ENCODE measurements around the gene ESF1. TPM values are rescaled to one million over a fixed set of nuclear protein-coding genes. Genes with fewer than 3 reads are reported as not detected.

ESF1 gene
- total RNA-seq, 1 donor from 2014 or later: 16.1 TPM

- peak; percentile 40 for DNase-seq
- Mint-ChIP-seq H3K27ac (ENCODE audit: unreplicated experiment) (peak overlapping the region; percentile 65), H3K27me3 (ENCODE audit: unreplicated experiment) (peaks cover 3% of the 10 kb centered on the region)
These were observed 16.0 kb upstream of the ESF1 start for GRCh38 chr20:13800728-13801134.

GRCh38 chr20:13799974-13800373 is 15.3 kb upstream of the ESF1 start:
- peak overlapping the region; percentile 4 for H3K4me3 Mint-ChIP-seq (ENCODE audit: unreplicated experiment)
- peaks cover 4% of the 10 kb centered on the region for H3K4me1 Mint-ChIP-seq (ENCODE audit: low read depth, unreplicated experiment)
- H3K9me3 Mint-ChIP-seq (ENCODE audit: unreplicated experiment): no peaks in the 10 kb centered on the region
- TF ChIP-seq CTCF (IDR thresholded peaks at IDR 0.05; ENCODE audit: partially characterized antibody, unreplicated experiment): no peak
- no peak for DNase-seq
- peaks cover 4% of the 10 kb centered on the region for H3K36me3 Mint-ChIP-seq (ENCODE audit: unreplicated experiment)
- H3K27me3 Mint-ChIP-seq (ENCODE audit: unreplicated experiment): peaks cover 3% of the 10 kb centered on the region
- H3K27ac Mint-ChIP-seq (ENCODE audit: unreplicated experiment): peak overlapping the region; percentile 9

More at GRCh38 chr20:13800728-13801134, 16.0 kb upstream of the ESF1 start:
- Mint-ChIP-seq H3K4me1 (ENCODE audit: low read depth, unreplicated experiment) (peaks cover 4% of the 10 kb centered on the region), H3K4me3 (ENCODE audit: unreplicated experiment) (no peak overlapping the region), H3K36me3 (ENCODE audit: unreplicated experiment) (peaks cover 4% of the 10 kb centered on the region), H3K9me3 (ENCODE audit: unreplicated experiment) (no peaks in the 10 kb centered on the region)
- no peak for TF ChIP-seq CTCF (IDR thresholded peaks at IDR 0.05; ENCODE audit: partially characterized antibody, unreplicated experiment)

- peaks cover 4% of the 10 kb centered on the region for H3K4me1 Mint-ChIP-seq (ENCODE audit: low read depth, unreplicated experiment)
- H3K9me3 Mint-ChIP-seq (ENCODE audit: unreplicated experiment): no peaks in the 10 kb centered on the region
- peaks cover 4% of the 10 kb centered on the region for H3K36me3 Mint-ChIP-seq (ENCODE audit: unreplicated experiment)
- no peak overlapping the region for H3K4me3 Mint-ChIP-seq (ENCODE audit: unreplicated experiment)
- H3K27ac Mint-ChIP-seq (ENCODE audit: unreplicated experiment): peak overlapping the region; percentile 6
- no peak for TF ChIP-seq CTCF (IDR thresholded peaks at IDR 0.05; ENCODE audit: partially characterized antibody, unreplicated experiment)
- peaks cover 3% of the 10 kb centered on the region for H3K27me3 Mint-ChIP-seq (ENCODE audit: unreplicated experiment)
- no peak for DNase-seq
These were observed 14.3 kb upstream of the ESF1 start for GRCh38 chr20:13799040-13799439.

GRCh38 chr20:13794667-13795066 is 9.9 kb upstream of the ESF1 start:
- peaks cover under 1% of the 10 kb centered on the region for H3K4me1 Mint-ChIP-seq (ENCODE audit: low read depth, unreplicated experiment)
- H3K36me3 Mint-ChIP-seq (ENCODE audit: unreplicated experiment): no peaks in the 10 kb centered on the region
- H3K4me3 Mint-ChIP-seq (ENCODE audit: unreplicated experiment): no peak overlapping the region
- DNase-seq: no peak
- TF ChIP-seq CTCF (IDR thresholded peaks at IDR 0.05; ENCODE audit: partially characterized antibody, unreplicated experiment): no peak
- H3K27me3 Mint-ChIP-seq (ENCODE audit: unreplicated experiment): peaks cover 2% of the 10 kb centered on the region
- no peak overlapping the region for H3K27ac Mint-ChIP-seq (ENCODE audit: unreplicated experiment)
- no peaks in the 10 kb centered on the region for H3K9me3 Mint-ChIP-seq (ENCODE audit: unreplicated experiment)

GRCh38 chr20:13793001-13793400 is 8.3 kb upstream of the ESF1 start:
- TF ChIP-seq CTCF (IDR thresholded peaks at IDR 0.05; ENCODE audit: partially characterized antibody, unreplicated experiment): no peak
- no peak overlapping the region for H3K4me3 Mint-ChIP-seq (ENCODE audit: unreplicated experiment)
- H3K36me3 Mint-ChIP-seq (ENCODE audit: unreplicated experiment): no peaks in the 10 kb centered on the region

More at GRCh38 chr20:13793001-13793400, 8.3 kb upstream of the ESF1 start:
- Mint-ChIP-seq H3K27me3 (ENCODE audit: unreplicated experiment) (no peaks in the 10 kb centered on the region), H3K27ac (ENCODE audit: unreplicated experiment) (no peak overlapping the region), H3K9me3 (ENCODE audit: unreplicated experiment) (no peaks in the 10 kb centered on the region), H3K4me1 (ENCODE audit: low read depth, unreplicated experiment) (no peaks in the 10 kb centered on the region)
- no peak for DNase-seq
